Measurements from ENCODE around the gene CYP2J2. TPM values are rescaled to one million over a fixed set of nuclear protein-coding genes. Genes with fewer than 3 reads are reported as not detected.

Gene CYP2J2
- total RNA-seq, 1 donor from 2014 or later, result 1.0 TPM

- peak; percentile 91 for TF ChIP-seq CTCF (IDR thresholded peaks at IDR 0.05; ENCODE audit: unreplicated experiment)
- H3K27ac Mint-ChIP-seq, result no peak overlapping the region
- H3K36me3 Mint-ChIP-seq (ENCODE audit: insufficient read depth), result no peaks in the 10 kb centered on the region
- no peaks in the 10 kb centered on the region for H3K4me1 Mint-ChIP-seq (ENCODE audit: low read depth)
- H3K27me3 Mint-ChIP-seq, result peaks cover 9% of the 10 kb centered on the region
- DNase-seq (ENCODE audit: low spot score, unreplicated experiment), result peak; percentile 34
- H3K4me3 Mint-ChIP-seq (ENCODE audit: low read depth), result no peak overlapping the region
- H3K9me3 Mint-ChIP-seq (ENCODE audit: low read depth), result no peaks in the 10 kb centered on the region
Observed at GRCh38 chr1:59947047-59947938, 20.7 kb upstream of the CYP2J2 start.

GRCh38 chr1:59945790-59946189 lies 19.2 kb upstream of the CYP2J2 start:
- Mint-ChIP-seq H3K27me3 (peaks cover 9% of the 10 kb centered on the region), H3K27ac (no peak overlapping the region), H3K36me3 (ENCODE audit: insufficient read depth) (no peaks in the 10 kb centered on the region), H3K9me3 (ENCODE audit: low read depth) (no peaks in the 10 kb centered on the region), H3K4me1 (ENCODE audit: low read depth) (no peaks in the 10 kb centered on the region), H3K4me3 (ENCODE audit: low read depth) (no peak overlapping the region)
- TF ChIP-seq CTCF (IDR thresholded peaks at IDR 0.05; ENCODE audit: unreplicated experiment), result no peak
- DNase-seq (ENCODE audit: low spot score, unreplicated experiment), result no peak

GRCh38 chr1:59939393-59939792 lies 12.8 kb upstream of the CYP2J2 start:
- Mint-ChIP-seq H3K9me3 (ENCODE audit: low read depth) (peaks cover 8% of the 10 kb centered on the region), H3K27me3 (peaks cover 6% of the 10 kb centered on the region), H3K4me1 (ENCODE audit: low read depth) (peaks cover 5% of the 10 kb centered on the region), H3K4me3 (ENCODE audit: low read depth) (no peak overlapping the region), H3K27ac (no peak overlapping the region), H3K36me3 (ENCODE audit: insufficient read depth) (no peaks in the 10 kb centered on the region)
- DNase-seq (ENCODE audit: low spot score, unreplicated experiment), result no peak
- no peak for TF ChIP-seq CTCF (IDR thresholded peaks at IDR 0.05; ENCODE audit: unreplicated experiment)

- H3K4me1 Mint-ChIP-seq (ENCODE audit: low read depth), result peaks cover 5% of the 10 kb centered on the region
- TF ChIP-seq CTCF (IDR thresholded peaks at IDR 0.05; ENCODE audit: unreplicated experiment), result no peak
- DNase-seq (ENCODE audit: low spot score, unreplicated experiment), result no peak
- H3K36me3 Mint-ChIP-seq (ENCODE audit: insufficient read depth), result no peaks in the 10 kb centered on the region
- peaks cover 8% of the 10 kb centered on the region for H3K9me3 Mint-ChIP-seq (ENCODE audit: low read depth)
- no peaks in the 10 kb centered on the region for H3K27me3 Mint-ChIP-seq
- H3K27ac Mint-ChIP-seq, result no peak overlapping the region
- H3K4me3 Mint-ChIP-seq (ENCODE audit: low read depth), result no peak overlapping the region
Observed at GRCh38 chr1:59937636-59938210, 11.2 kb upstream of the CYP2J2 start.

GRCh38 chr1:59936358-59936821 lies 9.8 kb upstream of the CYP2J2 start:
- peaks cover 5% of the 10 kb centered on the region for H3K4me1 Mint-ChIP-seq (ENCODE audit: low read depth)
- peaks cover 8% of the 10 kb centered on the region for H3K9me3 Mint-ChIP-seq (ENCODE audit: low read depth)
- H3K27ac Mint-ChIP-seq, result peak overlapping the region; percentile 76
- TF ChIP-seq CTCF (IDR thresholded peaks at IDR 0.05; ENCODE audit: unreplicated experiment), result no peak
- H3K4me3 Mint-ChIP-seq (ENCODE audit: low read depth), result no peak overlapping the region
- H3K27me3 Mint-ChIP-seq, result no peaks in the 10 kb centered on the region
- no peak for DNase-seq (ENCODE audit: low spot score, unreplicated experiment)
- no peaks in the 10 kb centered on the region for H3K36me3 Mint-ChIP-seq (ENCODE audit: insufficient read depth)
